GM18909 (cell line): ENCODE measurements around the gene PRLR.
"Not testable (repeated sequence)": the region's sequence is repeated elsewhere in the genome, so short reads cannot be mapped to it uniquely, and the experiment has no call there.

Experiments
- ATAC-seq: cut with Tn5 transposase; IDR thresholded peaks from one replicate; pipeline ENCODE4 v1.9.1; 2021; ENCODE audit warnings: mild to moderate bottlenecking; ENCODE audit not compliant: unreplicated experiment, poor library complexity

The PRLR gene

DNA sequence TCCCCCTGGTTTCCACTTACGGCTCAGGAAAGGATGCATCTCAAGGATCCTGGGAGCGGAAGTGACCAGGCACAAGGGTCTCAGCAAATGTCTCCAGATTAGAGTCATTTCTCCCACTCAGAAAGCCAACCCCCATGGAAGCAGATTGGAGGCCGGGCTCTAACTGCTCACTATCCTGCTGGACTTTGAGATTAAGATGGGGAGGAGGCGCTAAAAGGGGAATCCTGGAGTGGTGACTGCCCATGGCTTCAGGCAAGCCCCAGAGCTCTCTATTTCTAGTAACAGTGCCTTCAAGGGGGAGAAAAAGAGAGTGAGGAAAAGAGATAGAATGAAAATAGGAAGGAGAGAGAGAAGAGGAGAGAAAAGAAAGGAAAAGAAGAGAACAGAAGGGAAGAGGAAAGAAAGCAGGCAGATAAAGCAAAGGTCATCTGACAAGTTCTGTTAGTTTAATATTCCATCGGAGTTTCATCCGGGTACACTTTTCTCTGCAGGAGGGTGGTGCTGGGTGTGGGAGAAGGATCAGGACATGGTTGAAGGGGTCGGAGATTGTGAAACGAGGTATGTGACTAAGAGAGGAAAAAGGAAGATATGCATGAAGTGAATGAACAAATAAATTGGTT, 182.4 kb downstream of the PRLR start, which contains the start of gene AGXT2:
Gene AGXT2, minus strand, starts transcription at position 165 of the 620 bp plus-strand sequence. Its CDS starts 57 bp downstream, at position 108.
- ATAC-seq, result no peak

DNA sequence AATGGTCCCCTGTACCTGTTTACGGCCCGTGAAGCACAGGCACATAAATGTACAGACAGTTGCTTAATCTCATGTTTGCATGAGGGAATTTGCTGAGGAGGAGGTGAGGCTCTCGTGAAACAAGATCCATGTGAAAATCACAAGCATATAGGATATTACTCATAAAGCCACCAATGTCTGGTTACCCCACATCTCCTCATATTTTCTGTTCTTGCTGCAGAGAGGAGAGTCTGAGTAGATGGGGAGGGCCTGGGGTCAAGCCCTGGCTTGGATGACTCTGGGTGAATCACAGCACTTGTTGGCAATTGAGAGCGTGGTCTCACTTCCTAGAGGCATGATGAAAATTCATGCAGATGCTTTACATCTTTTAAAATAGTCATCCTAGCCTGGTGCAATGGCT, 183.5 kb downstream of the PRLR start:
- ATAC-seq, result no peak

DNA sequence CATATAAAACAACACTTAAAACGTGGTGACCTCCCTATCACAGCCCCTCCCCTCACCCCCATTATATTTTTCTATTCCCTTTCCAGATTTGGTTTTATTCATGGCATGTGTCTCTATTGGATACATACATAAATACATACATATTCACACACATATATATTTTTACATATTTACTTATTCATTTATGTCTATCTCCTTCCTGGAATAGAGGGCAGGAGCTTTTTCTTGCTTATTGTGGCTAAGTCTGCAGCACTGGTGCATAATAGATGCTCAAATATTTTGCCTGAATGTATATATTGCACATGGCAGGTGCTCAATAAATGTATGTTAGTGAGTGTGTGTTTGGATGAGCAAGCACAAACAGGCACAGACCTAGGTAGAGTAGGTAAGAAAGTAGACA, 185.0 kb downstream of the PRLR start:
- ATAC-seq, result no peak

DNA sequence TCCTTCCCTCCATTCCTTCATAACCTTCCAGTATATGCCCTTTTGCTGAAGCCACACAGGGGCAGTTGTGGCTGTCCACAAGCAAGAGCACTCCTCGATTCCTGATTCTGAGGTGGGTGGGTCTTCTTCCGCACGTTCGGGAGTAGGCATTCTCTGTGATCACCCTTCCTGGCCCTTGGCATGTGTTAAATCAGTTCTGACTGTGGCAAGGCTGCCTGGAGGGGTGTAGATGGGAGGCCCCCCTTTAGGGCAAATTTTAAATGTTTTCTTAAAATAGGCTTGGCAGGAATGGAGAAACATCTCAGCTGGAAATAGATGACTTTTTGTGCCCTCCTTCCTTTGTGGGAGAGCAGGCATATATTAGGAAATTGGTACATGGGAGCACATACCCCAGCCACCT, 185.6 kb downstream of the PRLR start:
- no peak for ATAC-seq

DNA sequence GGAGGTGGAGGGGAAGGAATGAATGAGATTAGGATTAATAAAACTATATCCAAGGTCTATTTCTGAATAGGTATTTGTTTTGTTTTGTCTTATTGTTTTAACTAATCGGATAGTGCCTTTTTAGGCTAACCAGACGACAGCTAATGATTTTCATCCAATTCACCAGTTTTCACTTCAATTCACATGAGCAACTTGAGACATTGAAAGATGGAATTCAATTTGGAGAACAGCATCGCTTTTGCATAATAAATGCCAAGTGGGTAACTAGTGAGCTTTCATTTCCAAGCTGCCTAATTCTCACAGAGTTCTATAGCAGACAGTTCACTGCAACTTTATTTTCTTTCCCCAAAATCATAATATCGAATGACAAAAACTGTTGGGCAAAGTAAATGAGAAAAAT, 187.5 kb downstream of the PRLR start:
- ATAC-seq, result no peak

DNA sequence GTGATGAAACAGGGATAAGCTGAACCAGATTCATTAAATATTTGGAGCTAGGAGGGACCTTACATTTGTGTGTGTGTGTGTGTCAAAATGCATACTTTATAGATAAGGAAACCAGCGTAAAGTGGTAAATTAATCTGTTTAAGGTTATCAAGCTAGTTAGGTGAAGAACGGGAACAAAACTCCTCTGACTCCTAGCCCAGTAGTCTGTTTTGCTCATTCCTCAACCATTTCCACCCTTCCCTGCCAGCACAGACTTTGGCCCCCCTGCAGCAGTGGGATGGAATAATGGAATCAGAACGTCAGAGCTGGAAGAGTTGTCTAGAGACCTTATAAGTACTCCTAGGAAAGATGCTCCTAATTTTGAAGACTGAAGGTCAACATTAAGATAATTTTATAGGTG, 189.0 kb downstream of the PRLR start:
- no peak for ATAC-seq

DNA sequence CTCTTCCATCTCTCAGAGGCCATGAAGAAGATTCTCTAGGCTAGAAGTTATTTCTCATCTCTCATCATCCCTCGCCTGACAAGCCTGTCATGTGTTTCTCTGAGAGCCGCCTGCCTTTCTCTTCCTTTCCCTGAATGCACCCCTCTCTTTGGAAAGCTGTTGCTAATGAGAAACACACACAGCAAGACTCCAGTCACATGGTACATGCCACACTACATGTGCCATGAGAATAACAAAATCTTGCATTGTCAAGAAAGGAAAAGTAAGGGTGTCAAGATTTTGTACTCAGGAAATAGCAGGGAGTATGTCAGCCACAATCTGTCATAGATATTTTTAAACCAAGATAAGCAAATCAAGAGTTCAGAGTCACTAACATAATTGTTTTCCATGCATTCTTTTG, 191.4 kb downstream of the PRLR start:
- no peak for ATAC-seq

DNA sequence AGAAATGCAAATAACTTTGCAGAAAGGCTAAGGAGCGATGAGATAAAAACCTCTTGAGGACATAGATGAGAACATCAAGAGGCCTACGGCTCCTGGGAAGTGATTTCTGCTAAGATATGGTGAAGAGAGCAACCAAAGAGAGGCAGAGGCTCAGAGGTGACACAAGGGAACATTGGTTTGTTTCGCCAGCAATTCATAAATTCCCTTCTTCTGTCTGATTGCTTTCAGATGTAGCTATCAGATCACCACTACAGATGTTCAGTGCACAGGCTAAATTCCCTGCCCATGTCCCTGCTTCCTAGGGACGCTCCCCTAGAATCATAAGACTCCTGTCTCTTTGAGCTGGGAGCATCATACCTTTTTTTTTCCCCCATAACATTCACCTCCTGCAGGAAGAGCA, 193.8 kb downstream of the PRLR start:
- ATAC-seq, result no peak

DNA sequence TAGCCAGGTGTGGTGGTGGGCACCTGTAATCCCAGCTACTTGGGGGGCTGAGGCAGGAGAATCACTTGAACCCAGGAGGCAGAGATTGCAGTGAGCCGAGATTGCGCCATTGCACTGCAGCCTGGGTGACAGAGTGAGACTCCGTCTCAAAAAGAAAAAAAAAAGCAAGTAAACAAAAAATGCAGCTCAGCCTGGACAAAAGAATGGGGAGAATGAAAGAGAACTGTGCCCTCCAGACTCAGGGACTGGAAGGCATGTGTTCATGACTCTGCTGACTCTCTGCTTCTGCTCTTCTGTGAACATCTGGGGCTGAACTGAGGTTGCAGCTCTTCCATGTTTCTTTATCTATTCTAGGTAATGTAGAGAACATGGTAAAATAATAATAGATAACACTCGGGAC, 194.4 kb downstream of the PRLR start:
- ATAC-seq, result not testable (repeated sequence)

DNA sequence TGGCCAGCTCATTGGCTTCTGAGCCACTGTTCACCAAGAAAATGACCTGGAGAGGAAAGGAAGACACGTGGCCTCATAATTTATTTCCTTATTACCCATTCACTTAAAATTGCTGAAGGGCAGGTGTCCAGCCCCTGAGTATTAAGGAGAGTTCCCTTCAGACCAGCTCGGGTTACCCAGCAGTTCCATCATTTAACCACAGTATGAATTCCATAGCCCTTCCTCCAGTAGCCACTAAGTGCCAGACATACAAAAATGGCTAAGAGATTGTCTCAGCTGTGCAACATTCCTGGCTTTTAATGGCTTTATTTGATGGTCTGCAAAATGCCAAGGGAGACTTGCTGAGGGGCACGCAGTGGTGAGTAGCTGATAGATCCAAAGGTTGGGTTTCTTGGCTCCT, 195.0 kb downstream of the PRLR start:
- ATAC-seq, result no peak

DNA sequence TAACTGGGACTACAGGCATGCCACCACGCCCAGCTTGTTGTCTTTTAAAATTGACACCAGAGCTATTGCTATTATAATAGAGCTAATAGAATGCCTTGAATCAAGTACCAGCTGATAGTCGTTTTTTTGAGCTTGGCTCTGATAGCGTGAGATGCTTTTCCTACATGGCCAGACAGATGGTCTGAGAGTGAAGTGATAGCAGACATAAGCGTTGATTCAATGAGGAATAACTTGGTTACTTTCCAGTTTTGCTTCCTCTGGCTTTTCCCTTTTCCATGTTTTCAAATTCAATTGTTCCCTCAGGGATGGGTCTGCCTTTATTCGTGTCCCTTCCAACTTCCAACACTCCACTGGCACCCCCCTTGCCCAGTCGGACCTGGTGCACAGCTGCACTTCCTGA, 197.9 kb downstream of the PRLR start:
- ATAC-seq, result no peak

DNA sequence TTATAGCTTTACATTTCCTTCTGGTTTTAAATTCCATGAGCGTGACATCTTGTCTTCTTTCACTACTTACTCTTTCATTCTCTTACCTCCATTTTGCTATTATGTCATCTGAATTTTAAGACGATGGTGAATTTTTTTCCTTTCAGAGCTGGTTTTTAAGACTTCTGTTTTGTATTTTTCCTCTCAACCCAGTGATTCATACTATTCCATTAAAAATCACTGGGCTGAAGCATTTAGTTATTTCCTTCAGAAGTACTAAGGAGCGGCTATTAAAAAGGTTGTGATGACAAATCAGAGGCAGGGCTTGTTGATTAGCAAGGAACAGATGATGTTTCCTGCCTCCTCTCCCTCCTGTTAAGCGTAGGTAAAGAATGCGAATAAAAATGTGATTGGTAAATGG, 199.0 kb downstream of the PRLR start:
- ATAC-seq, result no peak

DNA sequence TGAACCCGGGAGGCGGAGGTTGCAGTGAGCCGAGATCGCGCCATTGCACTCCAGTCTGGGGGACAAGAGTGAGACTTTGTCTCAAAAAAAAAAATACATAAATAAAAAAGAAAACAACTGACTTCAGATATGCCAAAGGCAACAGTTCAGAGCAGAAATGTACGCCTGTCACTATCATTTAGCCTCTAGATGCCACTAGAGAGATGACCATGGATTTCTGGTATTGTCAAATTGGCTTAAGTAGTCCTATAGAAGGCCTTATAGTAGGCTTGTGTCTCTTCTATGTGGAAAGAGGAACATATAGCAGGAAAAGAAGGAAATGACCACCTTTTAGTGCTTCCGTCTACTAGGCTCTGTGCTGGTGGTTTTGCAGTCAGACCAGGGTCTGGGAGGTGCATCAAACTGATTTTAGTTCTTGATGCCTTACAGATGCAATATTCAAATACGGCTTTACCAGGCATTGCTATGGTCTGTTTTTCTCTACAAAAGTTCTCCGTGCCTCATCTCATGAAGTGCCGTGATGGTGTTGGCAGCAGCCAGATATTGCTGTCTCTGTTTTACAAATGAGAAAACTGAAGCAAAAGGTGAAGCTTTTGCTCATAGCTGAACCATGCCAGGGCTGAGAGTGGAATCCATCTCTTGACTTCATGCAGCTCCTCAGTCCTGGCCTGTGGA, 199.7 kb downstream of the PRLR start:
- ATAC-seq, result no peak

DNA sequence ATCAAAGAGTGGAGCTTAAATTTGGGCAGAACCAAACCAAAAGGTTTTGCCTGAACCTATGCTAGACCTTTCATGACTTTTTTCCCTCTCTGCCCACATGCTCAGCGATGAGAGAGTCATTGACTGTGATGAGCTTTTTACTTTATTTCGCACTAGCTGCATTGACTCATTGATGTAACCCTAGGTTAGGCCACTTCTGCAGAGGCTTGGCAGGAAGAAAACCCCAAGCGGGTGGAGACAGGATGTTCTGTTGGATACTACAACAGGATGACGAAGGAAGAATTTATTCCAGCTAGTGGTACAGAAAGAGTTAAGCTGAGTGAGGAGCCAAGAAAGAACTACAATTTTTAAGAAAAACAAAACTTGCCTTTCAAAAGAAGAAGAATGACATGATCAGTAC, 201.0 kb downstream of the PRLR start:
- no peak for ATAC-seq

DNA sequence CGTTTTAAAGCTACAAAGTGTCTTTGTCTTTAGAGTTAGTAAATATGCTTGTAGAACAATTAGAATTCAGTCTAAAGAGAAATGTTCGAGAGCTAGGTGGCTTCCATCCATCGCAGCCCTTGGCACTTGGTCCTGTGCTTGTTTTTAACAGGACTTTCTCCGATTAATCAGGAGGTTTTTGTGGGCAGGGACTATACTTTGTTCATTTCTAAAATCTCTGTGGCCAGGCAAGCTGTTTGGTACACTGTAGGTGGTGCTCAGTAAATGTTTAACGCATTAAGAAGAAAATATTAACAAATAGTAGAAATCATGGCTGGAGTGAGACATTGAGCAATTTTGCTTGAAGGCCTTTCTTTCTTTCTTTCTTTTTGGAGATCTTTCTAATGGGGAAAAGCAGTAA, 203.3 kb downstream of the PRLR start:
- peak; percentile 52 for ATAC-seq

DNA sequence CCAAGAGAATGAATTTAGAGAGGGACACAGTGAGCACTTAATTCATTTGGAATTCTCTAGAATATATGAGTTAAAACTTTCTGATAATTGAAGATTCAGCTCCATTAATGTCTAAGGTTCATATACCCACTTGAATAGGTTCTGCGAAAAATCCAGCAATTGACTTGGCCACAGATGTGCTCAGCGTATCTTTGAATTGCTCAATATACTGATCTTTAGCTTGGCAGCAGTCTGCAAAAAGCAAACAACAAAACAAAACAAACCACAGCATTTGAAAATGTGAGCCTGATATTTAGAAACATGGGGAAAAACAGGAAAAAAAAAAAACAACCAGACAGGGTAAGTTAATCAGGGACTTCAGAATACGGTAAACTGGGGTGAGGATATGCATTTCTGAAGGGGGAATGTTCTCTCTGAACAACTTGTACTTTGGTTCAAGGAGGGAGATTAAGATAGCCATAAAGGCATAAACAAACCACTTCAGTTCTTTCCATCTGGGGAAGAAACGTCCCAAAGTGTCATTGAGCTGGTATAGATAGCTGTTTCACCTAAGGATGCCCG, 203.9 kb downstream of the PRLR start:
- ATAC-seq, result no peak

DNA sequence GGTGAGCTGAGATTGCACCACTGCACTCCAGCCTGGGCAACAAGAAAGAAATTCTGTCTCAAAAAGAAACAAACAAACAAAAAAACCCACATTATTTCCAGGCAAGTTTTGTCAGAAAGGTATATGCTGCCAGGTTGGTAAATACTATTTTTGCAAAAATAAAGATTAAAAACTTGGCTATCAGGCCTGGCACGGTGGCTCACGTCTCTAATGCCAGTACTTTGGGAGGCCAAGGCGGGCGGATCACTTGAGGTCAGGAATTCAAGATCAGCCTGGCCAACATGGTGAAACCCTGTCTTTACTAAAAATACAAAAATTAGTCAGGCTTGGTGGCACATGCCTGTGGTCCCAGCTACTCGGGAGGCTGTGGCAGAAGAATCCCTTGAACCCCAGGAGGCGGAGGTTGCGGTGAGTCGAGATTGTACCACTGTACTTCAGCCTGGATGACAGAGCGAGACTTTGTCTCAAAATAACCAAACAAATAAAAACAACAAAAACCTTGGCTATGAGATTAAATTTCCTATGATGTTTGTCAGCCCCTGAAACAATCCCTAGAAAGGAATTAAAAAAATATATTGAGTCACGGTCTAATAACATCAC, 205.3 kb downstream of the PRLR start:
- no peak for ATAC-seq

DNA sequence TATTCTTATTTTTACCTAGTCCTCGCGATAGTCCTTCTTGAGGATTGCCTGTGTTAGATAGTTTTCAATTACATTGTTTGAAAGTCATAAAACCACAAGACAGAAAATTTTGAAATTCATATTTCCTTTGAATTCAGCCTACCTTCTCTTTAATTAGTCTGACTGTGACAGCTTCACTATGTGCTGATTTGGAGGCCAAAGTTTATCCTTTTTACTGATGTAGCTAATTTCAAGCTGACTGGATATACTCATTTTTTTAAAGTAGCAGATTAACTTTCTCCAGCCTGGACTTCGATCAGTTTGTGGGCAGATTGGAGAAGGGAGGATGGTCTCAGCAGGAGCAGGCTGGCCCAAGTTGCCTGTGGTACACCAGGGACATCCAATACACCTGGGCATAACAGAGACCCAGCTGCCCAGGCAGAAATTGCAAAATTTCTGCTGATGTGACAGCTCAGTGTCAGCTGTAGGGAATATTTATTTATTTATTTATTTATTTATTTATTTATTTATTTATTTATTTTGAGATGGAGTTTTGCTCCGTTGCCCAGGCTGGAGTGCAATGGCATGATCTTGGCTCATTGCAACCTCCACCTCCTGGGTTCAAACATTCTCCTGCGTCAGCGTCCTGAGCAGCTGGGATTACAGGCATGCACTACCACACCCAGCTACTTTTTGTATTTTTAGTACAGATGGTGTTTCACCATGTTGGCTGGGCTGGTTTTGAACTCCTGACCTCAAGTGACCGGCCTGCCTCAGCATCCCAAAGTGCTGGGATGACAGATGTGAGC, 206.7 kb downstream of the PRLR start:
- no peak for ATAC-seq

DNA sequence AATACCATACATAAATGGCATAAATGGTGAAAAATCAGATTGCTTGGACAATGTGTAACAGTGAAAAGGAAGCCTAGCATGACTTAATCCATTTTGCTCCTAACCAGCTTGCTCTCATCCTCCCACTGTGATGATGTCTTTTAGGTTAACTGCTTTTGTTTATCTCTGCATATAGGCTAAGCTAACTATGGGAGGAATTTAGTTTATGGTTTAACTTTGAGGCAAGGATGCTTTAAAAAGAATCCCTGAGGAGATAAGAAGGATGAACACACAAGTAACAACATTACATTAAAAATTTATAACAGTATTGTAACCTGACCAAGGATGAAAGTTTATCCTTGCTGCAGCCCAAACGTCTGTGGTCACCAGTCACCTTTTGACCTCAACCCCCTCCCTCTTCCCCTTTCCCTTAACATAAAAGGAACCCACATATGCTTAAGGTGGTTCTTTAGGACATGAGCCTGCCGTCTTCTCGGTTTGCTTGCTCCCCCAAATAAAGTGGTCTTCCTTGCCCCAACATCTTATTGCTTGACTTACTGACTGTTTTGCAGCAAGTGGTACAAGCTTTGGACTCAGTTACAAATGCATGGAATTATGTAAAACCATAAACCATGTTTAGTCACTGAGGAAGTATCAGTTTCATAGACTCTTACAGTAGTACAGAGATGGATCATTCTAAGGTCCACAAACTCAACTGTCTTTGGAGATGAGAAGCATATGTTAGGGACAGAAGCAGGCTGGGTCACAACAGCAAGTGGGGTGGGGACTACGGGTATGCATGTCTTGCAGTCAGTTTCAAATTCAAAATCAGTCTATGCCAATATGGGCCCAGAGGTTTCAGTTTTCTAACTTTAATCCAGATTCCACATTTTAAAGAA, 213.9 kb downstream of the PRLR start:
- peak; percentile 77 for ATAC-seq

DNA sequence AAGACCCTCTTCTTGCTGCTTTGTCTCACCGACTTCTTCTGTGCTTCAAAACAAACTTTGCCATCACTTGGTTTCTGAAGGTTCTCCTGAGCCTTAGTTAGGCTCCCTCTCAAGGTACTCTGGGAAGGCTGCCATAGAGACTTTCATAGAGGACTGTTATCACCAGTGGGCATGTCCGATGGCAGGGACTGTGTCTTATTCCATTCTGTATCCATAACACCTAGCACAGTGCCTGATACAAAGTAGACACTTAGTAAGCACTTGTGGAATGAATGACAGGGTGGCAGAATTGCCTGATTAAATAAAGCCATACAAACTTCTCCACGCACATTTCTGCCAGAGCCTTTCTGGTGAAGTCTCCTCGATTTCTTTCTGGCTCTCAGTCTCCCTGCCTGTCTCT, 215.2 kb downstream of the PRLR start:
- ATAC-seq, result no peak
